Non-pigmented ciliary epithelial cell (primary cell): ENCODE data around the gene MYH9.
"Not testable (repeated sequence)": the region's sequence is repeated elsewhere in the genome, so short reads cannot be mapped to it uniquely, and the experiment has no call there.

Experiments used
- DNase-seq: peaks from one replicate; pipeline ENCODE4 v3.0.0-alpha.2; 2010; ENCODE audit warnings: low read depth

Gene MYH9

GRCh38 chr22:36387959-36388726, at the start of gene MYH9:
MYH9 (minus strand) TSS chr22:36387967; CDS start chr22:36349236, 38,731 bp downstream.
- peak; percentile 98 for DNase-seq

- DNase-seq, result no peak
These were observed 48.0 kb upstream of the MYH9 start for GRCh38 chr22:36435516-36436415.

- DNase-seq, result no peak
These were observed 45.8 kb upstream of the MYH9 start for GRCh38 chr22:36433318-36434231.

GRCh38 chr22:36432592-36433317, 45.0 kb upstream of the MYH9 start:
- no peak for DNase-seq

GRCh38 chr22:36431977-36432376, 44.2 kb upstream of the MYH9 start:
- DNase-seq, result no peak

GRCh38 chr22:36430863-36431262, 43.1 kb upstream of the MYH9 start:
- DNase-seq, result no peak

GRCh38 chr22:36427952-36428351, 40.2 kb upstream of the MYH9 start:
- DNase-seq, result not testable (repeated sequence)

GRCh38 chr22:36425977-36426523, 38.3 kb upstream of the MYH9 start:
- no peak for DNase-seq

GRCh38 chr22:36424901-36425579, 37.3 kb upstream of the MYH9 start:
- no peak for DNase-seq

GRCh38 chr22:36424466-36424865, 36.7 kb upstream of the MYH9 start:
- DNase-seq, result not testable (repeated sequence)

- DNase-seq, result no peak
These were observed 36.0 kb upstream of the MYH9 start for GRCh38 chr22:36423461-36424404.

- no peak for DNase-seq
These were observed 34.7 kb upstream of the MYH9 start for GRCh38 chr22:36422287-36423014.

GRCh38 chr22:36419912-36420882, 32.4 kb upstream of the MYH9 start:
- DNase-seq, result no peak

GRCh38 chr22:36419177-36419911, 31.6 kb upstream of the MYH9 start:
- no peak for DNase-seq

- no peak for DNase-seq
These were observed 29.5 kb upstream of the MYH9 start for GRCh38 chr22:36417281-36417686.

- DNase-seq, result no peak
These were observed 27.8 kb upstream of the MYH9 start for GRCh38 chr22:36415415-36416168.
